Cardiac muscle cell (in vitro differentiated cells and primary cell): ENCODE measurements around the gene CD247. TPM values are rescaled to one million over a fixed set of nuclear protein-coding genes. Genes with fewer than 3 reads are reported as not detected.

ENCODE experiments used
- DNase-seq, 2 donors: peaks; one replicate each; pipeline versions ENCODE4 v3.0.0 to v3.0.0-alpha.2; 2010 to 2017; ENCODE audit warnings: low read depth in 1 of 2, low spot score in 1 of 2
- H3K27ac ChIP-seq: fragments of 200-600 bp; sonication (generic); 2 replicates; pipeline ENCODE4 v1.5.1; 2016
- H3K27me3 ChIP-seq: fragments of 200-600 bp; sonication (generic); 2 replicates; pipeline ENCODE4 v1.6.0; 2016; ENCODE audit warnings: control low read depth
- H3K36me3 ChIP-seq: fragments of 200-600 bp; sonication (generic); 2 replicates; pipeline ENCODE4 v1.5.1; 2016; ENCODE audit warnings: control low read depth
- H3K4me1 ChIP-seq: fragments of 200-600 bp; sonication (generic); 2 replicates; pipeline ENCODE4 v1.8.1; 2017; ENCODE audit warnings: low read depth, mild to moderate bottlenecking, mixed run types
- H3K4me3 ChIP-seq: fragments of 200-600 bp; sonication (generic); 2 replicates; pipeline ENCODE4 v1.5.1; 2016; ENCODE audit warnings: mild to moderate bottlenecking
- H3K9me3 ChIP-seq: fragments of 200-600 bp; sonication (generic); 2 replicates; pipeline ENCODE4 v1.5.1; 2017; ENCODE audit warnings: low read depth, mild to moderate bottlenecking, control low read depth
- polyA plus RNA-seq: library from polyadenylated mRNA; unstranded; fragments of >200 nt; fragmentation: Nextera tagmentation; extraction: Ambion mirVana; gene quantifications from 2 replicates; pipeline ENCODE4 v1.2.1, GENCODE V29; 2016
- total RNA-seq: library from RNA; depleted of rRNA; stranded (reverse); fragments of >200 nt; gene quantifications from 2 replicates; pipeline ENCODE4 v1.2.3, GENCODE V29; 2016
- TF ChIP-seq, protein P1 (sequence below): IDR thresholded peaks from 2 replicates; pipeline ENCODE4 v1.5.1; 2012; ENCODE audit warnings: low read depth, mild to moderate bottlenecking, low read length

CD247 gene
- total and polyA plus RNA-seq, 2 experiments from 2014 or later = 0.80 TPM; not detected in 1

DNA sequence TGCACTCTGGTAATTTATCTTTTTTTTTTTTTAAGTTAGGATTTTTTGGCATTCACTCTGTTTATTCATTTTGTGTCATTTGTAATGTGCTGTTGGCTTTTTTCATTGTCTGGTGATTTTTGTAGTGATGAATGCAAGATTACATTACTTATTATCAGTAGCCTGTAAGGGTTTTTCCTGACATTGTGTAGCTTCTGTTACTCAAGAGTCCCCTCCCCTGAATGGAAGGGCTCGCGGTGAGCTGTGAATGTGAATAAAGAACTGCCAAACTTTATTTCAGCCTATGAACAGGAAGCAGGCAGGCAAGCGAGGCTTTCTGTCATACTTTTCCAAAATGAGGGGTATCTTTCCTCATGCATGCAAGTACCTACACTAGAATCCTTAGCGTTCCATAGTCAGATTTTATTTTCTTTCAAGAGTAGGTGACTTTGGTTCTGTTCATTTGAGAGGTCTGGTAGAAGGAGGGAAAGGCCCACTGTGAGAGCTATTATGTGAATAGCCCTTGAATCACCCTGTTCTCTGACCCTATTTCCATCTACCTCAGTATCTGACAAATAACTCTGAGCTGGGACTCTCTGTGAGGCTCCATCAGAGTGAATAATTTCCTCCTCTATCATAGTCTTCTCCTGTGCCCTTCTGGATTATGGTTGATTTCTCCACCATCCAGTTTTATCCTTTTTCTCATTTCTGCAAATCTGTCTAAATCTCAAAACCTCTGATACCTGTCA lies 114.0 kb downstream of the CD247 start:
- H3K27ac ChIP-seq = no peak overlapping the region
- H3K27me3 ChIP-seq = no peaks in the 10 kb centered on the region
- peak; percentile 3 to 62 for DNase-seq
- no peaks in the 10 kb centered on the region for H3K9me3 ChIP-seq
- peaks cover 10% of the 10 kb centered on the region for H3K36me3 ChIP-seq
- TF ChIP-seq, protein P1, sequence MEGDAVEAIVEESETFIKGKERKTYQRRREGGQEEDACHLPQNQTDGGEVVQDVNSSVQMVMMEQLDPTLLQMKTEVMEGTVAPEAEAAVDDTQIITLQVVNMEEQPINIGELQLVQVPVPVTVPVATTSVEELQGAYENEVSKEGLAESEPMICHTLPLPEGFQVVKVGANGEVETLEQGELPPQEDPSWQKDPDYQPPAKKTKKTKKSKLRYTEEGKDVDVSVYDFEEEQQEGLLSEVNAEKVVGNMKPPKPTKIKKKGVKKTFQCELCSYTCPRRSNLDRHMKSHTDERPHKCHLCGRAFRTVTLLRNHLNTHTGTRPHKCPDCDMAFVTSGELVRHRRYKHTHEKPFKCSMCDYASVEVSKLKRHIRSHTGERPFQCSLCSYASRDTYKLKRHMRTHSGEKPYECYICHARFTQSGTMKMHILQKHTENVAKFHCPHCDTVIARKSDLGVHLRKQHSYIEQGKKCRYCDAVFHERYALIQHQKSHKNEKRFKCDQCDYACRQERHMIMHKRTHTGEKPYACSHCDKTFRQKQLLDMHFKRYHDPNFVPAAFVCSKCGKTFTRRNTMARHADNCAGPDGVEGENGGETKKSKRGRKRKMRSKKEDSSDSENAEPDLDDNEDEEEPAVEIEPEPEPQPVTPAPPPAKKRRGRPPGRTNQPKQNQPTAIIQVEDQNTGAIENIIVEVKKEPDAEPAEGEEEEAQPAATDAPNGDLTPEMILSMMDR = no peak
- H3K4me3 ChIP-seq = no peak overlapping the region
- no peaks in the 10 kb centered on the region for H3K4me1 ChIP-seq

DNA sequence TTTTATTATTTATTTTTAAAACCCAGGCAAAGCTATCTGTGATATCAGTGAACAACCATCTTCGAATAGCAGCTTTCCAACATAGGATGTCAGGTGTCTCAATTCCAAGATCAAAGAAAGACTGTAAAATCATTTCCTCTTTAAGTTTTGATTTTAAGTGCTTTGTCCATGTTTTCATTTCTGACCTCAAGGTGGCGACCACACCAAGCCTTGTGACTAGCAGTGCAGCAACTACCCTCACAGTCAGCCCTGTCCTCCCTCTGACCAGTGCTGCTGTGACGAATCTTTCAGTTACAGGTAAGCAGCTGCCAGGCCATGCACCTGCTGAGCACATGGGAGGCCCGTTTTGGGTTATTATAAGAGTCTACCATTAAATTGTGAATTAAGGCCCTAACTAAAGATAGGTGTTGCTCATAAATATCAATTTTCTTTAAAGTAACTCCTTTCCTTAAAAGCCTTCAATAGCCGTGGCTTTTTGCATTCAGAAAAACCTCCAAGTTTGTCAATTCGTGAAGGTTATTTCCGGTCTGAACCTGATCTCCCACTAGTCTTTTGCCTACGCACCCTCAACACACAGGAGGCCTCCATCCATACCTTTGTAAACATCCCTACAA lies 117.0 kb downstream of the CD247 start:
- Histone ChIP-seq H3K4me3 (no peak overlapping the region), H3K9me3 (no peaks in the 10 kb centered on the region), H3K27me3 (no peaks in the 10 kb centered on the region), H3K4me1 (no peaks in the 10 kb centered on the region), H3K36me3 (peaks cover 22% of the 10 kb centered on the region), H3K27ac (no peak overlapping the region)
- TF ChIP-seq, protein P1 = peak; percentile 57
- peak; percentile 62 to 73 for DNase-seq

DNA sequence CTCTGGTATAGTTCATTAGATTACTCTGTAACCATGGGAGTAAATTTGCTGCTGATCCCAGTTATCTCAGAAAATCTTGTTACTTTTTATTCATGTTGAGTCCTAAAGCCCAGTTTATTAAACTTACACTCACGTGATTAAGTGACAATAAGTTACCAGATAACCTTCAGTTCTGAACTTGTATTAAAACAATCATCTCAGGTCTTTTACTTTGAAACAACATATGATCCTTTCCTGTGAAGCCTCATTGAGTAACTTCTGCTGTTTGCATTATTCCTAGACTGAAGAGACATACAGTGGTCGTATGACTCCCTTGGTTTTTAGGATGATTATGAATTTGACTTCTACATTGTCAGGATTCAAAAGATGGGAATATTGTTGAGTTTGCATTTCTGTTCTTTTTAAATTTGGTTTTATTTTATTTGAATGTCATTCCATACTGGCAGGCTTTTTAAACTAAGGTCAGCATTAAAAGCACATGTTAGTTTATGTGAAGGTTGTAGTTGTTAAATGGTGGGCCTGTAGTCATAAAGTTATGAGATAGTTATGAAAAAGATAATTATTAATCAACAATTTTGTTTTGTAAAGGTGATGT lies 117.9 kb downstream of the CD247 start:
- peaks cover 22% of the 10 kb centered on the region for H3K36me3 ChIP-seq
- H3K4me1 ChIP-seq = no peaks in the 10 kb centered on the region
- DNase-seq = no peak
- no peak overlapping the region for H3K27ac ChIP-seq
- H3K4me3 ChIP-seq = no peak overlapping the region
- TF ChIP-seq, protein P1 = no peak
- H3K27me3 ChIP-seq = no peaks in the 10 kb centered on the region
- no peaks in the 10 kb centered on the region for H3K9me3 ChIP-seq

DNA sequence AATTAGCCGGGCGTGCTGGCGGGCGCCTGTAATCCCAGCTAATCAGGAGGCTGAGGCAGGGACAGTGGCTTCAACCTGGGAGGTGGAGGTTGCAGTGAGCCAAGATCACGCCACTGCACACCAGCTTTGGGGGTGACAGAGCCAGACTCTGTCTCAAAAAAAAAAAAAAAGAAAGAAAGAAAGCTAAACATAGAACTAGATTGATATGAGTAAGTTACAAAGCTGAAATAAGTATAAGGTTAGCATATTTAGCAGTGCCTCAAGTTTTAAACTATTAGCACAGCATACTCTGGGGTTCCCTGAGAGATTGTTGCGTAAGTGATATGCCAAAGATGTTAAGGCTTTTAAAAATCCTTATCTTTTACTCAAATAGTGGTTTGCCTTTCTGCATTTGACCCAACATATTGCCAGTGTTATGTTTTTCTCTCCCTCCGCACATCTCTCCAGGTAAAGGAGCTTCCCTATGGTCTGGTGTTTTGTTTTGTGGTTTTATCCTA lies 126.1 kb downstream of the CD247 start:
- Histone ChIP-seq H3K27ac (no peak overlapping the region), H3K4me3 (no peak overlapping the region), H3K36me3 (peaks cover 5% of the 10 kb centered on the region), H3K4me1 (no peaks in the 10 kb centered on the region), H3K9me3 (no peaks in the 10 kb centered on the region), H3K27me3 (no peaks in the 10 kb centered on the region)
- TF ChIP-seq, protein P1 = no peak
- DNase-seq = no peak

DNA sequence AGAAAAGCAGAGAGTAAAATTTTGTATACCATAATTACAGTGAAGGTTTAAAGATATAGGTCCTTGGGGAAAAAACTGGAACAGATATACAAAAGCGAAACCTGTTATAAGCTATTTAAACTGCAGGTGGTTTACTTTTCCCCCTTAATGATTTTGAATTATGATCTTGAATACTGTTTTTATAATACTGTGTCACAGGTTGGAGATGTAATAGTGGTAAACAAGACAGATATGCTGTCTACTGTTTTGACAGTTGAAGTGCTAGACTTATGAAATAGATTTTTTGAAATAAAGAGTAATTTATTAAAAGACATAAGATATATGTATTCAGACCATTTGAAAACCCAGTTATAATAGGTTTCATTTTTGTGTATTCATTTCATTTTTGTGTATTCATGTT lies 129.4 kb downstream of the CD247 start:
- H3K27ac ChIP-seq = no peak overlapping the region
- H3K4me1 ChIP-seq = no peaks in the 10 kb centered on the region
- no peak overlapping the region for H3K4me3 ChIP-seq
- TF ChIP-seq, protein P1 = no peak
- H3K27me3 ChIP-seq = no peaks in the 10 kb centered on the region
- no peaks in the 10 kb centered on the region for H3K9me3 ChIP-seq
- no peak for DNase-seq
- peaks cover 20% of the 10 kb centered on the region for H3K36me3 ChIP-seq
